GM18520 (cell line): Measurements from ENCODE around the gene CPSF7.
A peak's percentile ranks its signal among the peaks of the same experiment; 100 is the strongest.
"Not testable (repeated sequence)": the region's sequence is repeated elsewhere in the genome, so short reads cannot be mapped to it uniquely, and the experiment has no call there.

ENCODE experiments used
- ATAC-seq: cut with Tn5 transposase; IDR thresholded peaks from one replicate; pipeline ENCODE4 v1.9.1; 2021; ENCODE audit not compliant: unreplicated experiment

CPSF7 gene

GRCh38 chr11:61384271-61385242, 45.2 kb downstream of the CPSF7 start:
- ATAC-seq = no peak

- not testable (repeated sequence) for ATAC-seq
These were observed 45.9 kb downstream of the CPSF7 start for GRCh38 chr11:61383859-61384258.

- no peak for ATAC-seq
These were observed 48.9 kb downstream of the CPSF7 start for GRCh38 chr11:61380884-61381283.

- ATAC-seq = no peak
These were observed 51.0 kb downstream of the CPSF7 start for GRCh38 chr11:61378713-61379313.

- ATAC-seq = no peak
These were observed 52.2 kb downstream of the CPSF7 start for GRCh38 chr11:61377461-61378160.

- no peak for ATAC-seq
These were observed 54.0 kb downstream of the CPSF7 start for GRCh38 chr11:61375761-61376108.

GRCh38 chr11:61372659-61373420, 56.9 kb downstream of the CPSF7 start:
- ATAC-seq = no peak

- ATAC-seq = no peak
These were observed 59.3 kb downstream of the CPSF7 start for GRCh38 chr11:61370349-61371005.

GRCh38 chr11:61369372-61370348, 60.1 kb downstream of the CPSF7 start:
- ATAC-seq = no peak

- ATAC-seq = no peak
These were observed 61.1 kb downstream of the CPSF7 start for GRCh38 chr11:61368646-61369045.

GRCh38 chr11:61367406-61367805, 62.4 kb downstream of the CPSF7 start:
- ATAC-seq = no peak

- ATAC-seq = no peak
These were observed 65.6 kb downstream of the CPSF7 start for GRCh38 chr11:61364012-61364675.

- ATAC-seq = no peak
These were observed 67.3 kb downstream of the CPSF7 start for GRCh38 chr11:61362542-61362875.

GRCh38 chr11:61361741-61362541, 67.8 kb downstream of the CPSF7 start, which contains the start of the genes CYB561A3 and TMEM138:
Gene CYB561A3, minus strand, starts transcription at chr11:61361882. Its CDS starts 5,169 bp downstream, at chr11:61356713.
Gene TMEM138, plus strand, starts transcription at chr11:61362374. Its CDS starts 2,017 bp downstream, at chr11:61364391.
- peak; percentile 75 for ATAC-seq

GRCh38 chr11:61361237-61361740, 68.5 kb downstream of the CPSF7 start:
- no peak for ATAC-seq

- ATAC-seq = no peak
These were observed 70.3 kb downstream of the CPSF7 start for GRCh38 chr11:61359516-61359915.

GRCh38 chr11:61358566-61358965, 71.2 kb downstream of the CPSF7 start:
- ATAC-seq = no peak

GRCh38 chr11:61357894-61358239, 71.9 kb downstream of the CPSF7 start:
- no peak for ATAC-seq
